WTC11 (cell line): ENCODE data around the gene ACIN1. TPM values are rescaled to one million over a fixed set of nuclear protein-coding genes. Genes with fewer than 3 reads are reported as not detected.

Experiments used
- ATAC-seq: fragments of 200-7000 bp; cut with Tn5 transposase; 2 replicates; pipeline ENCODE4 v1.10.0; 2021; ENCODE audit warnings: mild to moderate bottlenecking, moderate library complexity
- CTCF ChIA-PET: fragments of 300-600 bp; sonication (Branson Sonifier 250); formaldehyde crosslinking; loops from one replicate; lab custom pipeline; 2021; ENCODE audit warnings: antibody characterized with exemption; lab: Charles Lee
- POLR2A ChIA-PET: fragments of 350-600 bp; sonication (Branson Sonifier 250); formaldehyde crosslinking; loops from one replicate; lab custom pipeline; 2021; ENCODE audit warnings: antibody characterized with exemption; lab: Charles Lee
- DNase-seq: peaks from one replicate; pipeline ENCODE4 v3.0.0; 2021; ENCODE audit warnings: low spot score
- H3K27ac Mint-ChIP-seq: 2 replicates; pipeline ENCODE4 v1.8.0; 2021; ENCODE audit warnings: mixed read lengths
- H3K27me3 Mint-ChIP-seq: 2 replicates; pipeline ENCODE4 v1.8.0; 2021; ENCODE audit warnings: low read depth, mild to moderate bottlenecking, moderate library complexity, mixed read lengths
- H3K36me3 Mint-ChIP-seq: 2 replicates; pipeline ENCODE4 v1.8.0; 2021; ENCODE audit warnings: mixed read lengths
- H3K4me1 Mint-ChIP-seq: 2 replicates; pipeline ENCODE4 v1.8.0; 2022; ENCODE audit warnings: mixed read lengths
- H3K4me3 Mint-ChIP-seq: 2 replicates; pipeline ENCODE4 v1.8.0; 2021; ENCODE audit warnings: mild to moderate bottlenecking, moderate library complexity, mixed read lengths
- H3K9me3 Mint-ChIP-seq: 2 replicates; pipeline ENCODE4 v1.8.0; 2021; ENCODE audit warnings: mixed read lengths
- ELF4 ChIP-seq: sonication (generic); formaldehyde crosslinking; IDR thresholded peaks from 2 replicates; pipeline ENCODE4 v1.8.1; 2022; ENCODE audit warnings: low read depth, mild to moderate bottlenecking, moderate library complexity, missing genetic modification reagents
- JUN ChIP-seq: sonication (generic); formaldehyde crosslinking; IDR thresholded peaks from 2 replicates; pipeline ENCODE4 v1.8.0; 2023; ENCODE audit warnings: mild to moderate bottlenecking, missing genetic modification reagents
- KAT7 ChIP-seq: sonication (generic); formaldehyde crosslinking; IDR thresholded peaks from 2 replicates; pipeline ENCODE4 v1.8.1; 2023; ENCODE audit warnings: missing genetic modification reagents, mild to moderate bottlenecking, borderline replicate concordance
- MYBL2 ChIP-seq: sonication (generic); formaldehyde crosslinking; IDR thresholded peaks from 2 replicates; pipeline ENCODE4 v1.8.1; 2023; ENCODE audit warnings: mild to moderate bottlenecking, moderate library complexity, missing genetic modification reagents
- NR1H2 ChIP-seq: sonication (generic); formaldehyde crosslinking; IDR thresholded peaks from 2 replicates; pipeline ENCODE4 v1.9.0; 2021; ENCODE audit warnings: mild to moderate bottlenecking, moderate library complexity, missing genetic modification reagents
- SP1 ChIP-seq: sonication (generic); formaldehyde crosslinking; conservative IDR thresholded peaks from 2 replicates; pipeline ENCODE4 v1.8.1; 2022; ENCODE audit warnings: missing genetic modification reagents
- TP53 ChIP-seq: sonication (generic); formaldehyde crosslinking; IDR thresholded peaks from 2 replicates; pipeline ENCODE4 v1.8.1; 2023; ENCODE audit warnings: mild to moderate bottlenecking, missing genetic modification reagents
- ZBTB21 ChIP-seq: sonication (generic); formaldehyde crosslinking; IDR thresholded peaks from 2 replicates; pipeline ENCODE4 v1.8.1; 2023; ENCODE audit warnings: mild to moderate bottlenecking, missing genetic modification reagents, borderline replicate concordance
- ZNF138 ChIP-seq: sonication (generic); formaldehyde crosslinking; conservative IDR thresholded peaks from 2 replicates; pipeline ENCODE4 v1.8.1; 2022; ENCODE audit warnings: mild to moderate bottlenecking, moderate library complexity, missing genetic modification reagents
- ZNF232 ChIP-seq: sonication (generic); formaldehyde crosslinking; IDR thresholded peaks from 2 replicates; pipeline ENCODE4 v1.8.0; 2022; ENCODE audit warnings: mild to moderate bottlenecking, missing genetic modification reagents
- ZNF263 ChIP-seq: sonication (generic); formaldehyde crosslinking; IDR thresholded peaks from 2 replicates; pipeline ENCODE4 v1.8.1; 2022; ENCODE audit warnings: low read depth, mild to moderate bottlenecking, moderate library complexity, missing genetic modification reagents
- ZNF416 ChIP-seq: fragments of 250-450 bp; sonication (Bioruptor Pico); IDR thresholded peaks from 2 replicates; pipeline ENCODE4 v1.9.0; 2021; ENCODE audit warnings: mild to moderate bottlenecking, inconsistent platforms
- total RNA-seq: library from RNA; stranded (reverse); gene quantifications from 3 replicates; pipeline ENCODE4 v1.2.3, GENCODE V29; 2021
- TF ChIP-seq, protein P1 (sequence below): sonication (generic); formaldehyde crosslinking; IDR thresholded peaks from 2 replicates; pipeline ENCODE4 v1.8.1; 2023; ENCODE audit warnings: mild to moderate bottlenecking, moderate library complexity, missing genetic modification reagents
- TF ChIP-seq, protein P2 (sequence below): fragments of 250-450 bp; sonication (Bioruptor Pico); conservative IDR thresholded peaks from 2 replicates; pipeline ENCODE4 v1.9.0; 2021; ENCODE audit warnings: mild to moderate bottlenecking
- TF ChIP-seq, protein P3 (sequence below): sonication (generic); formaldehyde crosslinking; IDR thresholded peaks from 2 replicates; pipeline ENCODE4 v1.8.0; 2023; ENCODE audit warnings: missing genetic modification reagents, mild to moderate bottlenecking, borderline replicate concordance
- TF ChIP-seq, protein P4 (sequence below): sonication (generic); formaldehyde crosslinking; IDR thresholded peaks from 2 replicates; pipeline ENCODE4 v1.8.1; 2023; ENCODE audit warnings: mild to moderate bottlenecking, missing genetic modification reagents
- TF ChIP-seq, protein P5 (sequence below): sonication (generic); formaldehyde crosslinking; IDR thresholded peaks from 2 replicates; pipeline ENCODE4 v1.8.0; 2022; ENCODE audit warnings: mild to moderate bottlenecking, missing genetic modification reagents

Gene ACIN1
- total RNA-seq, 1 experiment from 2014 or later = 229 TPM

DNA sequence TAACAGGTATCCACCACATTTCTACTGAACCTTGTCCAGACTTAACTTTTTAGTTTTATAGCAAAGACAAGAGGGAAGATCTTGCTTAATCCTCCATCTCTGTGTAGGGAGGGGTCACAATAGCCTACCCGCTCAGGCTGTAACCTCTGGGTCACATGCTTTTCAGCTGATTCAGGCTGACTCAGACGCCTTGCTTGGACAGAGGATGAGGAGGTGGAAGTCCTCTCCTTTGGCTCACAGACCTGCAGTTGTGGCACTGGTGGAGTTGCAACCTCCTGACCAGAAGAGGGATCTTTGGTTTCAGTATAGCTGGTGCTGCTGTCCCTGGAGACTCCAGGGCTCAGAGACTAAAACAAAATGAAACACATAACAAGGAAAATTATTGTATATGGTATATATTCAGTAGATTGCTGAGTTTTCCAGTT is 16.2 kb downstream of the ACIN1 start:
- Mint-ChIP-seq H3K36me3 (peaks cover 83% of the 10 kb centered on the region), H3K27ac (no peak overlapping the region), H3K4me1 (no peaks in the 10 kb centered on the region), H3K4me3 (no peak overlapping the region), H3K27me3 (no peaks in the 10 kb centered on the region), H3K9me3 (no peaks in the 10 kb centered on the region)
- ChIA-PET POLR2A (interaction anchor here (0.5 to 2.1 kb wide), 2 partner anchors 16 to 169 kb away, joined by 3 to 7 read pairs; partner anchors contain the start of genes ACIN1 and C14orf119), CTCF (interaction anchor here (2.9 kb wide), 1 partner anchor 10 kb away, joined by 52 read pairs; no protein-coding TSS in a partner anchor)
- no peak for ATAC-seq
- DNase-seq = no peak
- TF ChIP-seq JUN (CRISPR knock-in tag) (no peak), SP1 (CRISPR knock-in tag) (no peak), TP53 (no peak), MYBL2 (no peak), ELF4 (CRISPR knock-in tag) (no peak), ZNF138 (CRISPR knock-in tag) (no peak), ZNF416 (CRISPR knock-in tag) (no peak), NR1H2 (CRISPR knock-in tag) (no peak), ZNF232 (CRISPR knock-in tag) (no peak), ZBTB21 (CRISPR knock-in tag) (no peak), ZNF263 (CRISPR knock-in tag) (no peak)
- TF ChIP-seq, protein P1, sequence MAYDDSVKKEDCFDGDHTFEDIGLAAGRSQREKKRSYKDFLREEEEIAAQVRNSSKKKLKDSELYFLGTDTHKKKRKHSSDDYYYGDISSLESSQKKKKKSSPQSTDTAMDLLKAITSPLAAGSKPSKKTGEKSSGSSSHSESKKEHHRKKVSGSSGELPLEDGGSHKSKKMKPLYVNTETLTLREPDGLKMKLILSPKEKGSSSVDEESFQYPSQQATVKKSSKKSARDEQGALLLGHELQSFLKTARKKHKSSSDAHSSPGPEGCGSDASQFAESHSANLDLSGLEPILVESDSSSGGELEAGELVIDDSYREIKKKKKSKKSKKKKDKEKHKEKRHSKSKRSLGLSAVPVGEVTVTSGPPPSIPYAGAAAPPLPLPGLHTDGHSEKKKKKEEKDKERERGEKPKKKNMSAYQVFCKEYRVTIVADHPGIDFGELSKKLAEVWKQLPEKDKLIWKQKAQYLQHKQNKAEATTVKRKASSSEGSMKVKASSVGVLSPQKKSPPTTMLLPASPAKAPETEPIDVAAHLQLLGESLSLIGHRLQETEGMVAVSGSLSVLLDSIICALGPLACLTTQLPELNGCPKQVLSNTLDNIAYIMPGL (CRISPR knock-in tag) = no peak
- TF ChIP-seq, protein P2, sequence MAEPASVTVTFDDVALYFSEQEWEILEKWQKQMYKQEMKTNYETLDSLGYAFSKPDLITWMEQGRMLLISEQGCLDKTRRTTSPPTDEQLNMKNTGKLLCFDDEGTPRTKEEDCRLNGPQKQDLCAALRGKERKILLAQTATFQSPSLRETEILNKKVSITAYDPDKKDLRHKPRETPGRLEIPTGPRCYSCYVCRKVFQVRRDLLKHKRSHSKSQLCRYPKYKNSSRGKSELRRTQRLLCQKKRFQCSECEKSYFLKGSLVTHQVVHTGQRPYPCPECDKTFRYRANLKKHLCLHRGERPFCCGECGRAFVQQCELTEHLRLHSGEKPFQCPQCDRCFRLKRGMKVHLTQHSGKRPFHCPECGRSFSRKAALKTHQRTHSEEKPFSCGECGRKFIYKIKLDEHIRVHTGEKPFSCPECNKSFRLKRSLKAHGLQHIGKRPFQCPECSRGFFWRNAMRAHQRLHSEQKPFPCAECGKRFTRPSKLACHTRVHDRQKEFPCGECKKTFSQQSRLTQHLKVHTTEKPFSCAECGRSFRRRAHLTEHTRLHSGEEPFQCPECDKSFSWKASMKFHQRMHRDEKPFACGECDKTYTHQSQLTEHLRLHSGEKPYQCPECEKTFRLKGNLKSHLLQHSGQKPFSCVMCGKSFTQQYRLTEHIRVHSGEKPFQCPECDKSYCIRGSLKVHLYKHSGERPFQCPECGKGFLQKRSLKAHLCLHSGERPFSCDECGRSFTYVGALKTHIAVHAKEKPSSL = no peak
- TF ChIP-seq, protein P3, sequence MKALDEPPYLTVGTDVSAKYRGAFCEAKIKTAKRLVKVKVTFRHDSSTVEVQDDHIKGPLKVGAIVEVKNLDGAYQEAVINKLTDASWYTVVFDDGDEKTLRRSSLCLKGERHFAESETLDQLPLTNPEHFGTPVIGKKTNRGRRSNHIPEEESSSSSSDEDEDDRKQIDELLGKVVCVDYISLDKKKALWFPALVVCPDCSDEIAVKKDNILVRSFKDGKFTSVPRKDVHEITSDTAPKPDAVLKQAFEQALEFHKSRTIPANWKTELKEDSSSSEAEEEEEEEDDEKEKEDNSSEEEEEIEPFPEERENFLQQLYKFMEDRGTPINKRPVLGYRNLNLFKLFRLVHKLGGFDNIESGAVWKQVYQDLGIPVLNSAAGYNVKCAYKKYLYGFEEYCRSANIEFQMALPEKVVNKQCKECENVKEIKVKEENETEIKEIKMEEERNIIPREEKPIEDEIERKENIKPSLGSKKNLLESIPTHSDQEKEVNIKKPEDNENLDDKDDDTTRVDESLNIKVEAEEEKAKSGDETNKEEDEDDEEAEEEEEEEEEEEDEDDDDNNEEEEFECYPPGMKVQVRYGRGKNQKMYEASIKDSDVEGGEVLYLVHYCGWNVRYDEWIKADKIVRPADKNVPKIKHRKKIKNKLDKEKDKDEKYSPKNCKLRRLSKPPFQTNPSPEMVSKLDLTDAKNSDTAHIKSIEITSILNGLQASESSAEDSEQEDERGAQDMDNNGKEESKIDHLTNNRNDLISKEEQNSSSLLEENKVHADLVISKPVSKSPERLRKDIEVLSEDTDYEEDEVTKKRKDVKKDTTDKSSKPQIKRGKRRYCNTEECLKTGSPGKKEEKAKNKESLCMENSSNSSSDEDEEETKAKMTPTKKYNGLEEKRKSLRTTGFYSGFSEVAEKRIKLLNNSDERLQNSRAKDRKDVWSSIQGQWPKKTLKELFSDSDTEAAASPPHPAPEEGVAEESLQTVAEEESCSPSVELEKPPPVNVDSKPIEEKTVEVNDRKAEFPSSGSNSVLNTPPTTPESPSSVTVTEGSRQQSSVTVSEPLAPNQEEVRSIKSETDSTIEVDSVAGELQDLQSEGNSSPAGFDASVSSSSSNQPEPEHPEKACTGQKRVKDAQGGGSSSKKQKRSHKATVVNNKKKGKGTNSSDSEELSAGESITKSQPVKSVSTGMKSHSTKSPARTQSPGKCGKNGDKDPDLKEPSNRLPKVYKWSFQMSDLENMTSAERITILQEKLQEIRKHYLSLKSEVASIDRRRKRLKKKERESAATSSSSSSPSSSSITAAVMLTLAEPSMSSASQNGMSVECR (CRISPR knock-in tag) = no peak
- TF ChIP-seq, protein P4, sequence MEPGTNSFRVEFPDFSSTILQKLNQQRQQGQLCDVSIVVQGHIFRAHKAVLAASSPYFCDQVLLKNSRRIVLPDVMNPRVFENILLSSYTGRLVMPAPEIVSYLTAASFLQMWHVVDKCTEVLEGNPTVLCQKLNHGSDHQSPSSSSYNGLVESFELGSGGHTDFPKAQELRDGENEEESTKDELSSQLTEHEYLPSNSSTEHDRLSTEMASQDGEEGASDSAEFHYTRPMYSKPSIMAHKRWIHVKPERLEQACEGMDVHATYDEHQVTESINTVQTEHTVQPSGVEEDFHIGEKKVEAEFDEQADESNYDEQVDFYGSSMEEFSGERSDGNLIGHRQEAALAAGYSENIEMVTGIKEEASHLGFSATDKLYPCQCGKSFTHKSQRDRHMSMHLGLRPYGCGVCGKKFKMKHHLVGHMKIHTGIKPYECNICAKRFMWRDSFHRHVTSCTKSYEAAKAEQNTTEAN = no peak

DNA sequence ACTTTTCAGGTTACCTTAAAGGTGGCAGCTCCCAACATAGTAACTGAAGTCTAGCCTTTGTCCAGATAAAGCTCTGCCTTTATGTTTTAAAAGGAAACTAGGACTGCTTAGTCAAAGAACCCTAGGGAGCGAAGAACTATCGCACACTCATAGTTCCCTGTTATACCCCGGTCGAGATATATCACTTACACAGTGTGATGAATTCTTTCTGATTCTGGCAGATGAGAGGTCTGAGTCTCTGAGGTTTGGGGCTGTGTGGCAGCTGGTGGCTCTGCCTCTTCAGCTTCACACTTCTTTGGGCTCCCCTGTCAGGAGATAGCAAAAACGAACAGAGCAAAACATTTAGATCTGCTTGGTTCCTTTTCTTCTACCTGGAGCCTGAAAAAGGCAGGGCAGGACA is 17.0 kb downstream of the ACIN1 start:
- H3K4me1 Mint-ChIP-seq = peaks cover 2% of the 10 kb centered on the region; the same call in 1 of the 2 replicates
- POLR2A ChIA-PET = interaction anchor here (2.1 kb wide), 1 partner anchor 17 kb away, joined by 7 read pairs; the partner anchor contains the start of genes ACIN1 and C14orf119
- H3K27me3 Mint-ChIP-seq = no peaks in the 10 kb centered on the region
- ATAC-seq (no peak), DNase-seq (no peak)
- CTCF ChIA-PET = interaction anchor here (0.6 to 2.9 kb wide), 14 partner anchors 9 to 243 kb away, joined by 3 to 52 read pairs (median 5); partner anchors contain the start of genes ACIN1, C14orf119, PABPN1 and PSMB11
- no peak overlapping the region for H3K27ac Mint-ChIP-seq
- no peak overlapping the region for H3K4me3 Mint-ChIP-seq
- H3K9me3 Mint-ChIP-seq = no peaks in the 10 kb centered on the region
- peaks cover 81% of the 10 kb centered on the region for H3K36me3 Mint-ChIP-seq
- TF ChIP-seq, protein P5, sequence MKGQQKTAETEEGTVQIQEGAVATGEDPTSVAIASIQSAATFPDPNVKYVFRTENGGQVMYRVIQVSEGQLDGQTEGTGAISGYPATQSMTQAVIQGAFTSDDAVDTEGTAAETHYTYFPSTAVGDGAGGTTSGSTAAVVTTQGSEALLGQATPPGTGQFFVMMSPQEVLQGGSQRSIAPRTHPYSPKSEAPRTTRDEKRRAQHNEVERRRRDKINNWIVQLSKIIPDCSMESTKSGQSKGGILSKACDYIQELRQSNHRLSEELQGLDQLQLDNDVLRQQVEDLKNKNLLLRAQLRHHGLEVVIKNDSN (CRISPR knock-in tag) = no peak
- TF ChIP-seq, protein P3 (CRISPR knock-in tag) = no peak
- TF ChIP-seq KAT7 (CRISPR knock-in tag) = no peak
- TF ChIP-seq, protein P2 = no peak
